Stimulated activated CD8-positive, alpha-beta memory T cell treated with anti-CD3 and anti-CD28 coated beads, Interleukin-15, amount 100 ng/mL, for 24 hours (primary cell): Measurements from ENCODE around the gene PELI3.

Experiments used
- DNase-seq: peaks from one replicate; pipeline ENCODE4 v3.0.0-alpha.2; 2020; ENCODE audit warnings: low read depth

Gene PELI3

GRCh38 chr11:66510271-66510989 lies 43.7 kb downstream of the PELI3 start, which contains the start of gene BBS1:
Gene BBS1 (plus strand): TSS chr11:66510635. CDS start chr11:66510660, 25 bp downstream.
- peak; percentile 66 for DNase-seq

- no peak for DNase-seq
Measured at GRCh38 chr11:66510990-66511339, 44.3 kb downstream of the PELI3 start.

- no peak for DNase-seq
Measured at GRCh38 chr11:66523611-66524010, 56.9 kb downstream of the PELI3 start.

GRCh38 chr11:66524304-66525040 lies 57.8 kb downstream of the PELI3 start:
- no peak for DNase-seq
